ENCODE results near the gene MAPK8IP2. TPM values are rescaled to one million over a fixed set of nuclear protein-coding genes. Genes with fewer than 3 reads are reported as not detected.
A peak's percentile ranks its signal among the peaks of the same experiment; 100 is the strongest.

The MAPK8IP2 gene
- total and polyA plus RNA-seq, 2 of the 13 experiments (the other 11 are each of a cell fraction or from before 2014, with no cell fraction given) = 1.3 to 2.6 TPM

- TF ChIP-seq ZNF33A (CRISPR knock-in tag; IDR thresholded peaks at IDR 0.05; ENCODE audit: borderline replicate concordance) = no peak
- peak; percentile 32; the same call in 1 of the 2 replicates for TF ChIP-seq MAX (IDR thresholded peaks at IDR 0.05)
- TF ChIP-seq ZNF687 (CRISPR knock-in tag; IDR thresholded peaks at IDR 0.05) = peak; percentile 86
- no peak for TF ChIP-seq HBP1 (CRISPR knock-in tag; IDR thresholded peaks at IDR 0.05; ENCODE audit: low read depth)
- TF ChIP-seq ZNF121 (CRISPR knock-in tag; IDR thresholded peaks at IDR 0.05) = 0 out of 2 replicates have a peak, but pooled peaks have one; percentile 27
- TF ChIP-seq TFAP4 (IDR thresholded peaks at IDR 0.05; ENCODE audit: borderline replicate concordance, low read depth) = peak; percentile 82; the same call in 1 of the 2 replicates
- no peak for TF ChIP-seq ATF3 (CRISPR knock-in tag; IDR thresholded peaks at IDR 0.05)
- TF ChIP-seq ZNF207 (IDR thresholded peaks at IDR 0.05; ENCODE audit: borderline replicate concordance) = no peak
- no peak for TF ChIP-seq ZNF616 (CRISPR knock-in tag; IDR thresholded peaks at IDR 0.05; ENCODE audit: low read depth)
- TF ChIP-seq SOX5 (CRISPR knock-in tag; IDR thresholded peaks at IDR 0.05; ENCODE audit: borderline replicate concordance) = peak; percentile 7; the same call in 1 of the 2 replicates
- no peak for TF ChIP-seq CEBPZ (IDR thresholded peaks at IDR 0.05; ENCODE audit: low read length)
- no peak for TF ChIP-seq ZNF773 (CRISPR knock-in tag; IDR thresholded peaks at IDR 0.05; ENCODE audit: borderline replicate concordance)
- no peak; the same call in 1 of the 2 replicates for TF ChIP-seq YEATS4 (CRISPR knock-in tag; IDR thresholded peaks at IDR 0.05; ENCODE audit: borderline replicate concordance)
Measured at GRCh38 chr22:50569041-50569459, 31.5 kb upstream of the MAPK8IP2 start (continued).
